Forelimb muscle (tissue), 1 donor: ENCODE data around the gene CPSF2. TPM values are rescaled to one million over a fixed set of nuclear protein-coding genes. Genes with fewer than 3 reads are reported as not detected.
A peak's percentile ranks its signal among the peaks of the same experiment; 100 is the strongest.

Experiments used
- DNase-seq: peaks from one replicate; pipeline ENCODE4 v3.0.0-alpha.2; 2013; ENCODE audit warnings: low read depth
- polyA plus RNA-seq: library from polyadenylated mRNA; unstranded; fragments of 120-200 nt; gene quantifications from one replicate; pipeline ENCODE4 v1.2.1, GENCODE V29; 2013; ENCODE audit not compliant: insufficient read length

Gene CPSF2
- polyA plus RNA-seq, result 34.1 TPM

DNA sequence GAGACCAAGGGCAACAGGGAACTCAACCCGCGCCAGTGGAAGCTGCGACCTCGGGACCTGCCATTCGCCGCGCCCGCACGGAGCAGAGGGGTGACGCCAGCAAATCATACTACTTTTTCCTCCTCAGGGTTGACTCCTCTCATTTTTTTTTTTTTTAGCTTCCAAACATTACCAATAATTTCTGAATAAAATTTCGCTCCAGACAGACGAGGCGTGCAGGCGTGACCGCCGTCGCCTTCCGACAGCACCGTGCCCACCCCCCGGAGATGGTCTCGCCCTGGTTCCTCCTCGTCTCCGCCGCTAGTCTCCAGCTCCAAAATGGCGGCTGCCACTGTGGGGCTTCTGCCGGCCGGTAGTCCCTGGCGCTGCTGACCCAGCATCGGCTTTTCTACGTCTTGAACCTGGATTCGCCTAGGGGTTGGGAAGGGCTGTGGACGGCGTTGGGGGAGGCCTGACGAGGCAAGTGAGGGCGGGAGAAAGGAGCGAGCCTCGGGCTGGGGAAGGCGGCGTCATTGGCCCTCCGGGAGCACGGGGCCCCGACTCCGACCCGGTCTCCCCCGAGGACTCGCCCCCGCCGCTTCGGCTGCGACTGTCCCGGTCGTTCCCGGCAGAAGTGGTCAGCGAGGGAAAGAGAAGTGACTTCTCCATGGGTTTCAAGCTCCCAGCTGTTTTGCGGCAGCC lies at the start of gene CPSF2, which contains the start of gene NDUFB1:
TSS of gene CPSF2 (plus strand) at position 300 of the 681 bp plus-strand sequence. CDS start 9,016 bp downstream, outside the sequence.
TSS of gene NDUFB1 (minus strand) at position 37 of the 681 bp plus-strand sequence. CDS start 4,069 bp downstream, outside the sequence.
- DNase-seq, result no peak

GRCh38 chr14:92074555-92074954 lies 47.2 kb upstream of the CPSF2 start:
- DNase-seq, result no peak

DNA sequence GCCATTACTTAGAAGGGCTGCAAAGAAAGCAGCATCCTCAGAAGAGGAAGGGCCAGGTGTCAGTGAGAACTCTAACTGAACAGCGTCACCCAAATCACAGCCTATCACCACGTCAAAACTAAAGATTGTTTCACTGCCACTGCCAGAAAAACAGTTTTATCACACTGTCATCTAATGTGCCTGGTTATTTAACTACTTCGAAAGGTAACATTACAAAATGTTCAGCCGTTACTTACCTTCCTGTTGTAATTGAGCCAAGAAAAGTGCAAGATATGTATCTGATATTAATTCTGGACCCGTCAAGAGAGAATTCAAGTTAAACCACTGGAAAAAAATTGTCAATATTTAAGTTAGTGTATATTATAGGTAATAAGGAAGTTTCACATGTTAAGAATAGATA lies 33.3 kb upstream of the CPSF2 start:
- DNase-seq, result no peak

DNA sequence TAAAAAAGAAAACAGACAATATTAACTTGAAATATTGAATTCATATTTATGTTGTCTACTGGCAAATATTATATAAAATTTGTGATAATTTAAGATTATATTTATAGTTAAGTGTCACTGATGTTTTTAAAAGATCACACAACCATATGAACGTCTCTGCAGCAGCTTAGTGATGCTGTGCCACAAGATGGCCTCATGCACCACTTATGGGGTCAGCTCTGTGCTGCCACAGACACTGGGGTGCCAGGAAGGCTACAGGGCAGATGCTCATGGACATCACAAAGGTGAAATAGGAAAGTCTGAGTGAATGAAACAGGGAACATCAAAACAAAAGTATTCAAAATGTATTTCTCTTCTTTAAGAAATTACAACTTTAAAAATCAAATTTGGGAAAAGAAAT lies 28.4 kb upstream of the CPSF2 start:
- no peak for DNase-seq

DNA sequence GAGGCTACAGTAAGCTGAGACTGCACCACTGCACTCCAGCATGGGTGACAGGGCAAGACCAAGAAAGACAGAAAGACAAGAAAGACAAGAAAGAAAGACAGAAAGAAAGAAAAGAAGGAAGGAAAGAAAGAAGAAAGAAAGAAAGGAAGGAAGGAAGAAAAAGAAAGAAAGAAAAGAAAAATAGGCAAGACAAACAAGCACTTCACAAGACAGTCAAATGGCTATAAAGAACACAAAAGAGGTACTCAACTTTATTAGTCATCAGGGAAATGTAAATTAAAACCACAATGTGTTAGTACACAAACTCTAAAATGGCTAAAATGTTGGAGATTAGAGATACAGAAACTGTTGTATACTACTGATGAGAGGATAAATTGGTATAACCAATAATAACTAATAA lies 22.0 kb upstream of the CPSF2 start:
- no peak for DNase-seq

GRCh38 chr14:92103363-92103989 lies 18.3 kb upstream of the CPSF2 start:
- no peak for DNase-seq

- no peak for DNase-seq
These were observed 16.5 kb upstream of the CPSF2 start for GRCh38 chr14:92105073-92105892.

DNA sequence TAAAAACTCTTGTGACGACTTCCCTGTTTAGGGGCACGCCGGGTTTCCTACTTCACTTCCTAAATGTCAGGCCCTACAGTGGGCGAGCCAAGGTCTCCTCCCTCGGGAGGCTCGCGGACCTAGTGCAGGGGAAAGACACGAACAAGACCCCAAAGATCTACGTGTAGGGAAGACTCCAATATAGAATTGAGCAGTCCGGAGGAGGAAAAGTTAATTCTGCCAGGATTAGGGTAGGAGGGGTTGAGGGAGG lies 16.0 kb upstream of the CPSF2 start:
- DNase-seq, result no peak

DNA sequence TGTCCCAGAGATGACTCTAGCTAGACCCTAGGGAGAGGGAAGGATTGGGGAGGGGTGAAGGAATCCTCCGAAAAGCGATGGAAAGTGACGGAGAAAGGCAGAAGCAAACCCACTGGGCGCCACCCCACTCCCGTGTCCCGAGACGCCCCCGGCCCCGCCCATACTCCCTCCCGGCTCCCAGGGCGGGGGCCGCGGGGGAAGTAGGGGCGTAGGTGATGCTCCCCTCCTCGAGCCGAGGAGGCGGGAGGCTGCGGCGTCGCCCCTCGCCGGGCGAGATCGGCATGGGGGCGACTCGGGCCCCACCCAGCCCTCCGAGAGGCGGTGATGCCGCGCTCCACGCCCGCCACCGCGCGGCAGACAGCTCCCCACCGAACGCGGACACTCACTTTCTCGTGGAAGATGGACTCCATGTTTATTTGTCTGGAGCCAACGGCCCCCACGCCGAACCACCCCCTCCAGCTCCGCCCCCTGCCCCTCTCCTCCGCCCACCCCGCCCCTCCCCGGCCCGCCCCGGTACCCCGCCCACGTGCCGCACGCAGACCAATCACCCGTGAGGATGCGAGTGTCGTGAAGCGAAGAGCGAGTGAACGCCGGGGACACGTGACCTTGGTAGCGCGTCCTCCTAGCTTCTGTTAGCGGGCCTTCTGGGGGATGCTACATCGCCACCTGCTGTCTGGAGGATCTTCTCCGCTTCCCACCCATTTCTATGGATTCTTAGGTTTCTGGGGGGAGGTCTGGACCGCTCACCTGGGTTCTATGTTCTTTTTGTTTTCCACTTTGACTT lies 15.4 kb upstream of the CPSF2 start, which contains the start of gene ATXN3:
TSS of gene ATXN3 (minus strand) at position 440 of the 784 bp plus-strand sequence. CDS start at position 410, 30 bp downstream.
- DNase-seq, result peak; percentile 97

GRCh38 chr14:92108345-92109254 lies 13.2 kb upstream of the CPSF2 start:
- DNase-seq, result no peak

GRCh38 chr14:92109490-92109889 lies 12.3 kb upstream of the CPSF2 start:
- DNase-seq, result no peak

- DNase-seq, result no peak
These were observed 531 bp upstream of the CPSF2 start for GRCh38 chr14:92121207-92121669.

DNA sequence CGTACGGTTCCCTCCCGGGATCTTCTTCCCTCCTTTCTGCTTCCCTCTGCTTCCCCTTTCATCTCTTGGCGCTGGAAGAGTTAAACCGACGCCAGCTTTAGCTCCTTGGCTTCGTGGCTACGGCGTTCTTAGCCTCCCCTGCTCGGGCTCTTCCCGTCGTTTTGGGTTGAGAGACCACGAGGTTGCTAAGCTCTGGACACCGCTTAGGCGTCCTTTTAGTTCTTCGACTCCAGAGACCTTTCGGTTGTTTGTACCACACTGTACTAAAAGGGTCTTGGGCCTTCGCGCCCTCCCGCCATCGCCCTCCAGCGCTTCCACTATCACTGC lies 545 bp downstream of the CPSF2 start:
- no peak for DNase-seq

DNA sequence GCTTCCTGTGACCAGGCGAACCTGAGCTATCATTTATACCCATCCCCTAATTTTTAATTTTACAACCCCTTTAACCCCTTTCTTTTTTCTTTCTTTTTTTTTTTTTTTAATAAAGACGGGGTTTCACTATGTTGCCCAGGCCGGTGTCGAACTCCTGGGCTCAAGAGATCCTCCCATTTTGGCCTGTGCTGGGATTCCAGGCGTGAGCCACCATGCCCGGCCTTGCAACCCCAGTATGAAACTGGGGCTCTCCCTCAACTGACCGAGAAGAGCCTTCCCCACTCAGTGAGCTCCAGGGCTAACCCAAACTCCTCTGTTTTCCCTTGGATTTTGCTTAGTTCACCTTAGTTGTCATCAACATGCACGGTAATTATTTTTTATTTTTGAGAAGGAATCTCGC lies 992 bp downstream of the CPSF2 start:
- DNase-seq, result no peak

DNA sequence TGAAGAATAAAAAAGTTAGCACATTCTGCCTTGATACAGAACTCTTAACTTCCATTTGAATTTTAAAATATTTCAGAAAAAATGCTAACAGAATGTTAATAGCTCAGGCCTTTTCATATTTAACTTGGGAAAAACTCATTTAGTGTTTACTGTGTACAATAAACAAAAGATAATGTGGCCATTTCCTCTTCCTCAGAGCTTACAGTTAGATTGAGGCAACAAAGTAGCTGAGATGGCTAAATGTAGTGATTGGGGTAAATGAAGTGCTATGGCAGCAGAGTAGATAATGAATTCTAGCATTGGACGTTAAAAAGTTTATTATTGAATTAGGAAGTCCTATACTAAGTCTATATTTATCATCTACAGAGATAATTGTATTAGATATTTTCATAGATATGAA lies 12.7 kb downstream of the CPSF2 start:
- no peak for DNase-seq

GRCh38 chr14:92135269-92135668 lies 13.5 kb downstream of the CPSF2 start:
- peak; percentile 40 for DNase-seq

DNA sequence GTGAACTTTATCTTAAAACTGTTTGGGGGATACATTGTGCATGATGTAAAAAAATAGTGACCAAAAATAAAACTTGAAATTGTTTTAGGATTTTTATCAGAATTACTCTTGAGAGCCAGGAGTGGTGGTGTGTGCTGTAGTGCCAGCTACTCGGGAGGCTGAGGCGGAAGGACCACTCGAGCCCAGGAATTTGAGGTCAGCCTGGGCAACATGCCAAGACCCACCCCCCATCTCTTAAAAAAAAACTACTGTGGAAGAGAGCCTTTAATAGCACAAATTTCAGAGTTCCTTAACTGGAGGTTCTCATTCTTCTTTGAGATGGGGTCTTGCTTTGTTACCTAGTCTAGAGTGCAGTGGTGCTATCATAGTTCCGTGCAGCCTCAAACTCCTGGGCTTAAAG lies 21.5 kb downstream of the CPSF2 start:
- DNase-seq, result no peak

- no peak for DNase-seq
These were observed 22.2 kb downstream of the CPSF2 start for GRCh38 chr14:92143962-92144361.

- no peak for DNase-seq
These were observed 22.9 kb downstream of the CPSF2 start for GRCh38 chr14:92144708-92145107.

GRCh38 chr14:92153581-92153980 lies 31.8 kb downstream of the CPSF2 start:
- no peak for DNase-seq
